Body of pancreas (tissue), 4 donors: ENCODE data around the gene KCNE3. TPM values are rescaled to one million over a fixed set of nuclear protein-coding genes. Genes with fewer than 3 reads are reported as not detected.
A peak's percentile ranks its signal among the peaks of the same experiment; 100 is the strongest.

Experiments
- ATAC-seq: fragments of 150-250 bp; one replicate; pipeline ENCODE4 v1.9.1; 2016
- DNase-seq, 4 donors: peaks; one replicate each; pipeline ENCODE4 v3.0.0-alpha.2; 2019
- H3K27ac ChIP-seq, 4 donors: fragments of 200-600 bp; sonication (generic); 1 replicate in 3 of 4; 2 replicates in 1 of 4; pipeline versions ENCODE4 v1.5.1 to v1.6.1; 2016 to 2019; ENCODE audit warnings: mild to moderate bottlenecking in 1 of 4, mixed read lengths in 1 of 4, moderate library complexity in 1 of 4
- H3K27me3 ChIP-seq, 2 donors: fragments of 200-600 bp; sonication (generic); one replicate each; pipeline ENCODE4 v1.6.0; 2016; ENCODE audit warnings: mild to moderate bottlenecking in 1 of 2
- H3K36me3 ChIP-seq, 2 donors: fragments of 200-600 bp; sonication (generic); replicated peaks in 1 of 2; 2 replicates each; pipeline ENCODE4 v1.5.1; 2016; ENCODE audit warnings: low read depth in 2 of 2; ENCODE audit not compliant: insufficient read depth in 1 of 2
- H3K4me1 ChIP-seq: fragments of 200-600 bp; sonication (generic); one replicate; pipeline ENCODE4 v1.6.0; 2016
- H3K4me3 ChIP-seq, 2 donors: fragments of 200-600 bp; sonication (generic); 1 replicate in 1 of 2; 2 replicates in 1 of 2; pipeline ENCODE4 v1.5.1; 2016 to 2019
- H3K9me3 ChIP-seq, 3 donors: fragments of 200-600 bp; sonication (generic); 1 replicate in 2 of 3; 2 replicates in 1 of 3; pipeline ENCODE4 v1.5.1; 2016
- POLR2A ChIP-seq, 3 donors: fragments of 450-650 bp; IDR thresholded peaks; one replicate each; pipeline ENCODE4 v1.6.1; 2016; ENCODE audit warnings: antibody characterized with exemption in 3 of 3, mild to moderate bottlenecking in 2 of 3
- WGBS, 2 donors: methylation state at CpG; one replicate each; pipeline ENCODE4 v1.1.5; 2017; 5-methylcytosine and 5-hydroxymethylcytosine counted together
- intact Hi-C: fragments of 100-400 bp; cut with DNase I; formaldehyde crosslinking; loops from one replicate; pipeline ENCODE4 v1.15.1; 2023
- total RNA-seq, 2 donors: library from RNA; depleted of rRNA; stranded (reverse); fragments of >200 nt; gene quantifications; one replicate each; pipeline ENCODE4 v1.1.0, GENCODE V29; 2016
- TF ChIP-seq, protein P1 (sequence below), 7 experiments: fragments of 450-650 bp in 4 of 7; fragments of 200-600 bp in 3 of 7; sonication (generic) in 3 of 7; IDR thresholded peaks; one replicate each; pipeline ENCODE4 v1.5.1; 2016 to 2019; ENCODE audit warnings: antibody characterized with exemption in 7 of 7

The KCNE3 gene
- total RNA-seq, 2 donors from 2014 or later, result 7.6 to 10.9 TPM

DNA sequence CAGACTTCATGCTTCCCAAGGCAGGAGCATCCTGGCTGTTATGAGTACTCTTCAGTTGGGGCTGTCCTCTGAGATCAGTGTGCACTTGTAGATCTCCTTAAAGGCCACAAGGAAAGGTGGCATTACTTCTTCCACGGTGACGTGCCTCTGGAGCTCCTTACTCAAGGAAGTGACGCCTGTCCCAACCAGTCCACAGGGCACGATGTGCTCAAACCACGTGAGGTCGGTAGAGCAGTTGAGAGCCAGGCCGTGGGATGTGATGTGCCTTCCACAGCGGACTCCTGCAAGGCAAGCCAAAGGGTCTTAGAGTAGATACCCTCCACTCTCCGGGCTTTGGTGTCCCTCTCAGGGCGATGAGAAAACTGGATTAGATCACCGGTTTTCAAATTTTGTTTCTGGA lies 24.7 kb upstream of the KCNE3 start:
- no peak overlapping the region for H3K27ac ChIP-seq
- intact Hi-C loops, result no loop called here

GRCh38 chr11:74490941-74491340 lies 23.6 kb upstream of the KCNE3 start:
- ATAC-seq (no peak), DNase-seq (no peak)
- H3K4me3 ChIP-seq, result no peak overlapping the region
- intact Hi-C loops, result no loop called here
- H3K27ac ChIP-seq, result no peak overlapping the region
- WGBS, 2 donors, result 87 to 91% methylated on average over 4 of the region's 4 CpGs
- H3K27me3 ChIP-seq, result no peaks in the 10 kb centered on the region
- H3K36me3 ChIP-seq, result no peaks in the 10 kb centered on the region
- peaks cover 13% of the 10 kb centered on the region for H3K4me1 ChIP-seq
- TF ChIP-seq, protein P1, sequence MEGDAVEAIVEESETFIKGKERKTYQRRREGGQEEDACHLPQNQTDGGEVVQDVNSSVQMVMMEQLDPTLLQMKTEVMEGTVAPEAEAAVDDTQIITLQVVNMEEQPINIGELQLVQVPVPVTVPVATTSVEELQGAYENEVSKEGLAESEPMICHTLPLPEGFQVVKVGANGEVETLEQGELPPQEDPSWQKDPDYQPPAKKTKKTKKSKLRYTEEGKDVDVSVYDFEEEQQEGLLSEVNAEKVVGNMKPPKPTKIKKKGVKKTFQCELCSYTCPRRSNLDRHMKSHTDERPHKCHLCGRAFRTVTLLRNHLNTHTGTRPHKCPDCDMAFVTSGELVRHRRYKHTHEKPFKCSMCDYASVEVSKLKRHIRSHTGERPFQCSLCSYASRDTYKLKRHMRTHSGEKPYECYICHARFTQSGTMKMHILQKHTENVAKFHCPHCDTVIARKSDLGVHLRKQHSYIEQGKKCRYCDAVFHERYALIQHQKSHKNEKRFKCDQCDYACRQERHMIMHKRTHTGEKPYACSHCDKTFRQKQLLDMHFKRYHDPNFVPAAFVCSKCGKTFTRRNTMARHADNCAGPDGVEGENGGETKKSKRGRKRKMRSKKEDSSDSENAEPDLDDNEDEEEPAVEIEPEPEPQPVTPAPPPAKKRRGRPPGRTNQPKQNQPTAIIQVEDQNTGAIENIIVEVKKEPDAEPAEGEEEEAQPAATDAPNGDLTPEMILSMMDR (IDR thresholded peaks at IDR 0.05), result no peak
- no peak for TF ChIP-seq POLR2A (IDR thresholded peaks at IDR 0.05)
- H3K9me3 ChIP-seq, result no peaks in the 10 kb centered on the region

More for the DNA sequence above, 24.7 kb upstream of the KCNE3 start:
- no peak for DNase-seq
- no peak for ATAC-seq
- Histone ChIP-seq H3K27me3 (no peaks in the 10 kb centered on the region), H3K4me3 (no peak overlapping the region), H3K4me1 (peaks cover 13% of the 10 kb centered on the region), H3K9me3 (peaks cover 0 to 5% (median 0%) of the 10 kb centered on the region in 3 donors), H3K36me3 (no peaks in the 10 kb centered on the region)
- no peak for TF ChIP-seq POLR2A (IDR thresholded peaks at IDR 0.05)
- TF ChIP-seq, protein P1 (IDR thresholded peaks at IDR 0.05), result no peak
- WGBS, 2 donors, result 93 to 95% methylated on average over 9 to 11 of the region's 11 CpGs

- Histone ChIP-seq H3K27ac (no peak overlapping the region), H3K4me1 (peaks cover 7% of the 10 kb centered on the region), H3K27me3 (no peaks in the 10 kb centered on the region), H3K9me3 (no peaks in the 10 kb centered on the region), H3K36me3 (no peaks in the 10 kb centered on the region), H3K4me3 (no peak overlapping the region)
- intact Hi-C loops, result no loop called here
- no peak for ATAC-seq
- WGBS, 2 donors, result 33 to 67% methylated on average over 1 of the region's 1 CpG
- TF ChIP-seq POLR2A (IDR thresholded peaks at IDR 0.05), result no peak
- TF ChIP-seq, protein P1 (IDR thresholded peaks at IDR 0.05), result peak in 2 of 7 experiments; percentile 21 to 27
- peak in 1 of 4 donors; percentile 20 for DNase-seq
These were observed 20.5 kb upstream of the KCNE3 start for GRCh38 chr11:74487875-74488274.

DNA sequence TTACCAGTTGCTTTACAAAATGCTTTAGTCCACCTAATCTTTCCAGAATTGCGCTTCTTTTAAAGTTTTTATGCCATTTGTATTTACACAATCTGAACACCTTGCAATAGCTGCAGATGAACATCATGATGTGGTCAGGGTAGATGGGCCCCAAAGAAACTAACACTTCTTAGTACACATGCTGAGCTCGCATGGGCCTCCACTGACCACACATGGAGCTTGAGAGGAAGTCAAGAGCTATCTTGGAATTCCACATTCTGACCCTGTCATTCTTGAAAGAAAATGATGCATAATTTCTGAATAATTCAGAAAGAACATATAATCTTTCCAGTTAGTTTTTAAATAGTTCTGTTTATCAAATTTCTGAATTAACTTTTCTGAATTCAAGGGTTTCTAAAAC lies 18.5 kb upstream of the KCNE3 start:
- TF ChIP-seq, protein P1 (IDR thresholded peaks at IDR 0.05), result no peak
- no peak for TF ChIP-seq POLR2A (IDR thresholded peaks at IDR 0.05)
- no peak for ATAC-seq
- no peak overlapping the region for H3K4me3 ChIP-seq
- H3K4me1 ChIP-seq, result no peaks in the 10 kb centered on the region
- 83 to 84% methylated on average over 2 of the region's 2 CpGs for WGBS, 2 donors
- H3K27ac ChIP-seq, result no peak overlapping the region
- DNase-seq, result no peak
- intact Hi-C loops, result no loop called here
- no peaks in the 10 kb centered on the region for H3K27me3 ChIP-seq
- H3K9me3 ChIP-seq, result no peaks in the 10 kb centered on the region
- no peaks in the 10 kb centered on the region for H3K36me3 ChIP-seq

DNA sequence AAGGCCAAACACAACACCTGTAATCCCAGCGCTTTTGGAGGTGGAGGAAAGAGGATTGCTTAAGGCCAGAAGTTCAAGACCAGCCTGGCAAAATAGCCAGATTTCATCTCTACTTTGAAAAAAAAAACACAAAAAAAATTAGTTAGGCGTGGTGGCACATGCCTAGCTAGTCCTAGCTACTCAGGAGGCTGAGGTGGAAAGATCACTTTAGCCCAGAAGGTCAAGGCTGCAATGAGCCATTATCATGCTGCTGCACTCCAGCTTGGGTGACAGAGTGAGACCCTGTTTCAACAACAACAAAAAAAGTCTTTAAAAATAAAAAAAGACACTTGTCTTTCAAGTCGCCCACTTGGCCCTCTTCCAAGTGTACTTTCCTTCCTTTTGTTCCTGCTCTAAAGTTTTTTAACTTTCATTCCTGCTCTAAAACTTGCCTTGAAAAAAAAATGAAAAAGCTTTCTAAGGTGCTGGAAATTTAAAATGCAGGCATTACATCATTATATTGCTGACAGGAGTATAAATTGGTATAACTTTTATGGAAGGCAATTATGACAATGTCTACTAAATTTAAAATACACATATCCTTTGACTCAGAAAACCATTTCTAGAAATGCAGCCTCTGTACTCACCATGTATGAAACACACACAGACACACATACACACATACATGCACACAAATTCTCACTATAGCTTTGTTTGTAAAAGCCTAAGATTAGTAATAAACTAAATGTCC lies 13.5 kb upstream of the KCNE3 start:
- Histone ChIP-seq H3K27ac (no peak overlapping the region), H3K4me3 (no peak overlapping the region), H3K9me3 (no peaks in the 10 kb centered on the region), H3K36me3 (no peaks in the 10 kb centered on the region), H3K27me3 (no peaks in the 10 kb centered on the region), H3K4me1 (no peaks in the 10 kb centered on the region)
- DNase-seq, result no peak
- TF ChIP-seq, protein P1 (IDR thresholded peaks at IDR 0.05), result no peak
- TF ChIP-seq POLR2A (IDR thresholded peaks at IDR 0.05), result no peak
- ATAC-seq, result no peak
- intact Hi-C loops, result no loop called here
- 60 to 65% methylated on average over 3 of the region's 3 CpGs for WGBS, 2 donors
